HFF-Myc (cell line): Measurements from ENCODE around the gene FANCG.

Source experiments
- DNase-seq: peaks from one replicate; pipeline ENCODE4 v3.0.0-alpha.2; 2011; ENCODE audit warnings: low read depth; ENCODE audit errors: extremely low read depth
- H3K4me3 ChIP-seq: replicated peaks from 2 replicates; pipeline ENCODE4 v1.5.1; 2011; ENCODE audit warnings: low read depth, mild to moderate bottlenecking, control low read depth, low read length
- CTCF ChIP-seq: IDR thresholded peaks from 2 replicates; pipeline ENCODE4 v1.5.1; 2012; ENCODE audit warnings: mild to moderate bottlenecking, low read depth, low read length, control low read depth; ENCODE audit errors: missing control alignments

Gene FANCG

GRCh38 chr9:35085078-35085477, 5.3 kb upstream of the FANCG start:
- no peak for TF ChIP-seq CTCF
- DNase-seq = no peak
- no peak overlapping the region for H3K4me3 ChIP-seq

GRCh38 chr9:35079041-35079425, 709 bp downstream of the FANCG start:
- peak overlapping the region; percentile 83 for H3K4me3 ChIP-seq
- DNase-seq = no peak
- no peak for TF ChIP-seq CTCF

GRCh38 chr9:35078066-35078465, 1.7 kb downstream of the FANCG start:
- TF ChIP-seq CTCF = no peak
- peak overlapping the region; percentile 83 for H3K4me3 ChIP-seq

GRCh38 chr9:35076848-35077247, 2.9 kb downstream of the FANCG start:
- DNase-seq = no peak
- no peak for TF ChIP-seq CTCF
- H3K4me3 ChIP-seq = no peak overlapping the region

More at GRCh38 chr9:35078066-35078465, 1.7 kb downstream of the FANCG start:
- DNase-seq = no peak

- no peak for TF ChIP-seq CTCF
- no peak overlapping the region for H3K4me3 ChIP-seq
- DNase-seq = no peak
Observed at GRCh38 chr9:35075358-35075757, 4.4 kb downstream of the FANCG start.

GRCh38 chr9:35074791-35075190, 5.0 kb downstream of the FANCG start:
- H3K4me3 ChIP-seq = no peak overlapping the region
- DNase-seq = no peak
- no peak for TF ChIP-seq CTCF

GRCh38 chr9:35074141-35074540, 5.6 kb downstream of the FANCG start:
- DNase-seq = no peak
- no peak overlapping the region for H3K4me3 ChIP-seq
- TF ChIP-seq CTCF = no peak
